ENCODE results near the gene NLRP2B.
"Not testable (repeated sequence)": the region's sequence is repeated elsewhere in the genome, so short reads cannot be mapped to it uniquely, and the experiment has no call there.

Gene NLRP2B

GRCh38 chrX:57680160-57680559 is at the start of gene NLRP2B:
TSS of gene NLRP2B (minus strand) at chrX:57680260.
- DNase-seq (ENCODE audit: low read depth in 2 of 2) = no peak

GRCh38 chrX:57725995-57726394 is 45.9 kb upstream of the NLRP2B start:
- DNase-seq (ENCODE audit: low read depth in 2 of 2) = not testable (repeated sequence)

- no peak for DNase-seq (ENCODE audit: low read depth in 2 of 2)
Observed at GRCh38 chrX:57681341-57681740, 1.3 kb upstream of the NLRP2B start.

- no peak for DNase-seq (ENCODE audit: low read depth in 2 of 2)
Observed at GRCh38 chrX:57678686-57679428, 1.2 kb downstream of the NLRP2B start.

GRCh38 chrX:57677132-57677858 is 2.8 kb downstream of the NLRP2B start:
- no peak for DNase-seq (ENCODE audit: low read depth in 2 of 2)

GRCh38 chrX:57675320-57675719 is 4.7 kb downstream of the NLRP2B start:
- DNase-seq (ENCODE audit: low read depth in 2 of 2) = no peak

GRCh38 chrX:57674861-57675260 is 5.2 kb downstream of the NLRP2B start:
- no peak for DNase-seq (ENCODE audit: low read depth in 2 of 2)

- no peak for DNase-seq (ENCODE audit: low read depth in 2 of 2)
Observed at GRCh38 chrX:57669961-57670360, 10.1 kb downstream of the NLRP2B start.

- DNase-seq (ENCODE audit: low read depth in 2 of 2) = no peak
Observed at GRCh38 chrX:57667010-57667409, 13.1 kb downstream of the NLRP2B start.

- DNase-seq (ENCODE audit: low read depth in 2 of 2) = no peak
Observed at GRCh38 chrX:57655065-57655464, 25.0 kb downstream of the NLRP2B start.

GRCh38 chrX:57652705-57653104 is 27.4 kb downstream of the NLRP2B start:
- no peak for DNase-seq (ENCODE audit: low read depth in 2 of 2)

- no peak for DNase-seq (ENCODE audit: low read depth in 2 of 2)
Observed at GRCh38 chrX:57651169-57651919, 28.7 kb downstream of the NLRP2B start.

GRCh38 chrX:57647020-57647419 is 33.0 kb downstream of the NLRP2B start:
- no peak for DNase-seq (ENCODE audit: low read depth in 2 of 2)

- DNase-seq (ENCODE audit: low read depth in 2 of 2) = no peak
Observed at GRCh38 chrX:57643698-57644097, 36.4 kb downstream of the NLRP2B start.

GRCh38 chrX:57641338-57641737 is 38.7 kb downstream of the NLRP2B start:
- no peak for DNase-seq (ENCODE audit: low read depth in 2 of 2)

- DNase-seq (ENCODE audit: low read depth in 2 of 2) = no peak
Observed at GRCh38 chrX:57640674-57641016, 39.4 kb downstream of the NLRP2B start.

- not testable (repeated sequence) for DNase-seq (ENCODE audit: low read depth in 2 of 2)
Observed at GRCh38 chrX:57629438-57629837, 50.6 kb downstream of the NLRP2B start.

All from stimulated activated CD4-positive, alpha-beta T cell treated with anti-CD3 and anti-CD28 coated beads, Interleukin-12 subunit alpha, Interleukin-12 subunit beta, amount 100 ng/mL, for 24 hours (primary cell).